Spleen (tissue), 7 donors: ENCODE data around the gene PLA2G4B.

Experiments used
- CTCF ChIP-seq, 11 experiments: fragments of 200-600 bp in 7 of 11; fragments of 450-650 bp in 4 of 11; sonication (generic) in 4 of 11; IDR thresholded peaks in 8 of 11; conservative IDR thresholded peaks in 3 of 11; 1 replicate in 7 of 11; 2 replicates in 4 of 11; pipeline versions ENCODE4 v1.4.0 to v1.8.0; 2016 to 2021; ENCODE audit warnings: antibody characterized with exemption in 11 of 11, inconsistent platforms in 4 of 11, mild to moderate bottlenecking in 1 of 11
- POLR2A ChIP-seq, 3 donors: fragments of 450-650 bp; IDR thresholded peaks; one replicate each; pipeline ENCODE4 v1.5.1; 2017; ENCODE audit warnings: antibody characterized with exemption in 3 of 3, mild to moderate bottlenecking in 1 of 3
- donor health status: DM: no; HTN: no; CAD: no; lungs with moderate emphysema.
- donor health status: DM: no; HTN: no; CAD: no.
- donor health status: DM: no; HTN: no; CAD: no.

- TF ChIP-seq CTCF (IDR thresholded peaks at IDR 0.05 in 8 of 11, conservative IDR thresholded peaks at IDR 0.05 in 3 of 11) (no peak), POLR2A (IDR thresholded peaks at IDR 0.05) (no peak)
Observed at GRCh38 chr15:41836713-41837454, 1.8 kb upstream of the PLA2G4B start.
